Stimulated activated CD4-positive, alpha-beta T cell treated with anti-CD3 and anti-CD28 coated beads, TNF-alpha, amount 100 ng/mL, for 1 hour (primary cell): ENCODE measurements around the gene GALR2.

Source experiments
- DNase-seq, 3 donors: peaks; one replicate each; pipeline ENCODE4 v3.0.0-alpha.2; 2020; ENCODE audit warnings: low read depth in 3 of 3, low spot score in 1 of 3

The GALR2 gene

DNA sequence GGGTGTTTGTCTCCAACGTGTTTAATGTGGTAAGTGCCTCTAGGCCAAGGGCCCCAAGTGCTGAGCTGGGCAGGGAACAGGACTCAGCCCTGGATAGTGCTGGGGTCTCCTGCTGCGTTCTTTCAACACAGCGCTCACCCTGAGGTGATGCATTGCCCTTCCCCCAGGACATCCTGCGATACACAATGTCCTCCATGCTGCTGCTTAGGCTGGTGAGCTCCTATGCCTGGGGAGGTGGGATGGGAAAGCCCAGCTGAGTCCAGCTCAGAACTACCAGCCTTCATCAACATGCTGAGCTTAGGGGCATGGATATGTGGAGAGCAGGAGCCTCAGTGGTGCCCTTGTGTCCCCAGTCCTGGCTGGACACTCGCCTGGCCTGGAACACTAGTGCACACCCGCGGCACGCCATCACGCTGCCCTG is 5.0 kb downstream of the GALR2 start:
- DNase-seq: no peak

DNA sequence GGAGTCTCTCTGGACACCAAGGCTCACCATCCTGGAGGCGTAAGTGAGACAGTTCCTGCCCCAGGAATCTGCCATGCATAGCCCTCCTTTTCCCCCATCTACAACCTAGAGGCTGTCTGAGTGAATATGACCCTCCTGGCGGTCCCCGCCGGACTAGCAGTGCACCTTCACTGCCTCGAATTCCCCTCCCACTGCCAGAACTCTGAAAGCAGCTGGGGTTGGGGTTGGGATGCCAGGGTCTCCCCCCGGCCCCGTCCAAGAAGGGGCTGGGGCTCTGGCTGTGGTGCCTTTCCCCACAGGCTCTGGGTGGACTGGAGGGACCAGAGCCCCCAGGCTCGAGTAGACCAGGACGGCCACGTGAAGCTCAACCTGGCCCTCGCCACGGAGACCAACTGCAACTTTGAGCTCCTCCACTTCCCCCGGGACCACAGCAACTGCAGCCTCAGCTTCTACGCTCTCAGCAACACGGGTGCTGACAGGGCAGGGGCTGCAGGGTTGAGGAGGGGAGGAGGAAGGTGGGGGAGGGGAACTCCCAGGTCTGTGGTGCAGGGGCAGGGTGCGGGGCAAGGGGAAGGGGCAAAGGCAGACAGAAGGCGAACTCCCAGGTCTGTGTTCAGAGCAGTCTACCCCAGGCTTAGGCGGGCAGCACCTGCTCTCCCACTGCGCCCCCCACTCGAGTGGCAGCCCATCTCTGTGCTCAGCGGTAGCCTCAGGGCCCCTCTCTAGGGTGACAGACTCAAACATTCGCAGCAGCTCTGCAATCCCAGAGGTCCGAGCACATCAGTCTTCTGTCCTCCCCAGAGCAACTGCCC is 5.6 kb downstream of the GALR2 start:
- no peak for DNase-seq

DNA sequence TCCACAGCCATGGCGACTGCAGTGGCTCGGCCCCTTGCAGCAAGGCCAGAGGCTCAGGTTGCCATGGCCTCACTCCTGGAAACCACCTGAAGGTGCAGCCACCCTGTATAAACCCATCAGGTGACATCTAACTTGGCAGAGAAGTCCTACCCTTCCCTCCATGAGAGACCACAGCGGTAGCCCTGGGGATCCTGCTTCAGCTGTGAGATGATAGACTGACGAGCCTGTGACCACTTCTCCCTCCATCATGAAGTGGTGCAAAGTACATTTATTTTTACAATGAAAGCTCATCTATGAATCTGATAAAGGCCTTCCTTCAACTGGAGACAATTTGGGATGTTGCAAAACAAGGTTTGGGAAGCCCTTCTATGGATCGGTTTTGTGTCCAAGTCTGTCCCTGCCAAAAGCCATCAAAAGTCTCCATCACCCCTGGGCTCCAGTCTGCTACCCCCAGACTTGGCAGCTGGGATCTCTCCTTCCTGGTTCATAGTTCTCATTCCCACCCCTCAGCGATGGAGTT is 6.2 kb downstream of the GALR2 start:
- DNase-seq: no peak

DNA sequence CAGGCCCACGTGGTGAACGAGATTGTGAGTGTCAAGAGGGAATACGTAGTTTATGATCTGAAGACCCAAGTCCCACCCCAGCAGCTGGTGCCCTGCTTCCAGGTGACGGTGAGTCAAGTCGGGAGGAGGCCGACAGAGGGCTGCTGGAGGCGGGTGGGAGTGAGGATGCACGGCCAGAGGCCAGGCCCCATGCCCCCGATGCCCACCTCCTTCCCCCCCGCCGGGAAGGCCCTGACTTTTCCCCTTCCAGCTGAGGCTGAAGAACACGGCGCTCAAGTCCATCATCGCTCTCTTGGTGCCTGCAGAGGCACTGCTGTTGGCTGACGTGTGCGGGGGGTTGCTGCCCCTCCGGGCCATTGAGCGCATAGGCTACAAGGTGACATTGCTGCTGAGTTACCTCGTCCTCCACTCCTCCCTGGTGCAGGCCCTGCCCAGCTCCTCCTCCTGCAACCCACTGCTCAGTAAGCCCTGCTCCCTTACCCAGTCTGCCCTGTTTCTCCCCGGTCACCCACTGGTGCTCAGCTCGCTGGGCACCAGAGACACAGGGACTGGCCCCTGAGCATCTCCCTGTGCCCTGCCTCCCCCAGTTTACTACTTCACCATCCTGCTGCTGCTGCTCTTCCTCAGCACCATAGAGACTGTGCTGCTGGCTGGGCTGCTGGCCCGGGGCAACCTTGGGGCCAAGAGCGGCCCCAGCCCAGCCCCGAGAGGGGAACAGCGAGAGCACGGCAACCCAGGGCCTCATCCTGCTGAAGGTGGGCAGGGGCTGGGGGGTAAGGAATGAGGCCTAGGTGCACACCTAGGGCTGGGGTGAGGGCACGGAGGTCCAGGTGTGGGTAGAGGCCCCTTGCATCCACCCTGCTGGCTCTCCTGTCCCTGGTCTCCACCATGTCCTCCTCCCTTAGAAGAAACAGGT is 7.0 kb downstream of the GALR2 start:
- DNase-seq: no peak

DNA sequence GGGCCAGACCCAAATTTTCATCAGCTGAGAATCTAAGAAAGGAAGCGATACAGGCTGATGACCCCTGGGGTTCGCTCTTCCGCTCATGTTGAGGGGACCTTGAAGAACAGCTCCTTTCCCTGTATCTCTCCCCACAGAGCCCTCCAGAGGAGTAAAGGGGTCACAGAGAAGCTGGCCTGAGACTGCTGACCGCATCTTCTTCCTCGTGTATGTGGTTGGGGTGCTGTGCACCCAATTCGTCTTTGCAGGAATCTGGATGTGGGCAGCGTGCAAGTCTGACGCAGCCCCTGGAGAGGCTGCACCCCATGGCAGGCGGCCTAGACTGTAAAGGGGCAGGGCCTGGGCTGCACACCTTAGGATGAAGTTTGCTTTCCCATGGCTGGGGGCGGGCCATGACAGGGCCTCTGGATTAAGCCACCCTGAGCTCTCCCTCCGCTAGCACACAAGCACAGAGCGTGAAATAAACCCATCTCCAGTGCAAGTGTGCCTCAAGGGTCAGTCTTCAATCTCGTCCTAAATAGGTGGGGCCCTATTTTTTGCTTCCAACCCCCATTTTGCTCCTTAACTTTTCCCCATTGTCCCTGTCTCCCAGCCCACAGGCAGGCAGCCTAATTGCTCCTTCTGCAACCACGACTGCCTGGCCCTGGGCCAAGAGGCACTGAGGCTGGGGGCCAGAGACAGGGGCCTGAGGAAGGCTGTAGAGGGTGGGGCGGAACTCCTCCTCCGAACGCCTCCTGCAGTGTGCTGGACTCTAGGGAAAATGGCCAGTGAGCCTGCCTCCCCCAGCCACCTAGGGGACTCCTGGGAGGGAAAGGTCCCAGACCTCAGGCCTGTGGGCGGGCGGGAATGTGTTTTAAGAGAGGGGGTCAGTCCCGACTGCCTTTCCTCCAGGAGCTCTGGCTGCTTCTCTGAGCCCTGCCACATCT is 8.0 kb downstream of the GALR2 start:
- DNase-seq: no peak

DNA sequence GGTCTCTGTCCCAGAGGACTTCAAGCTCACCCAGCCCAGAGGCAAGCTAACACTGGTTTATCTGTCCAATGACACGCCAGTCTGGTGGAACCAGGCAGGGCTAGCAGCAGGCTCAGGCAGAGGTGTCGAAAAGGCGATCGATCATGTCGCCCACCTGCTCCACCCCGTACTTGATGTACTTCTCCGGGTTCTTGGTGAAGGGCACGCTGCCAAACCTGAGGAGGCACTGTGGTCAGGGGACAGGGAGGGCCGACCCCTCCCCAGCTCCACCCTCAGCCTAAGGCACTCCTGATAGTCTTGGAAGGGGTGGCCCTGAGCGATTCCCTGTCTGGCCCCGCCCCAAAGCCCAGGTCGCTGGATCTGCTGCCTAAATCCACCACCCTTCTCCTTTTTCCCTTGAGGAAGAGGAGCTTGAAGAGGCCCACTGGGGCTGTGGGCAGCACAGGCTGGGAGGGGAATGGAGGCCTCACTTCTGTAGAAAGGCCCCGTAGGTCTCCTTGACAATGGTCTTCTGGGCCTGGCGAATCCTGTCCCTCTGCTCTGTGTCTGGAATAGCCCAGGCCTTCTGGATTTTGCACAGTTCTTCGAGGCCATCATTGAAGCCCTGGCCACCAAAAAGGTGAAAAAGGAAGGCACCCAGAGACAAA is 9.1 kb downstream of the GALR2 start:
- DNase-seq: no peak

DNA sequence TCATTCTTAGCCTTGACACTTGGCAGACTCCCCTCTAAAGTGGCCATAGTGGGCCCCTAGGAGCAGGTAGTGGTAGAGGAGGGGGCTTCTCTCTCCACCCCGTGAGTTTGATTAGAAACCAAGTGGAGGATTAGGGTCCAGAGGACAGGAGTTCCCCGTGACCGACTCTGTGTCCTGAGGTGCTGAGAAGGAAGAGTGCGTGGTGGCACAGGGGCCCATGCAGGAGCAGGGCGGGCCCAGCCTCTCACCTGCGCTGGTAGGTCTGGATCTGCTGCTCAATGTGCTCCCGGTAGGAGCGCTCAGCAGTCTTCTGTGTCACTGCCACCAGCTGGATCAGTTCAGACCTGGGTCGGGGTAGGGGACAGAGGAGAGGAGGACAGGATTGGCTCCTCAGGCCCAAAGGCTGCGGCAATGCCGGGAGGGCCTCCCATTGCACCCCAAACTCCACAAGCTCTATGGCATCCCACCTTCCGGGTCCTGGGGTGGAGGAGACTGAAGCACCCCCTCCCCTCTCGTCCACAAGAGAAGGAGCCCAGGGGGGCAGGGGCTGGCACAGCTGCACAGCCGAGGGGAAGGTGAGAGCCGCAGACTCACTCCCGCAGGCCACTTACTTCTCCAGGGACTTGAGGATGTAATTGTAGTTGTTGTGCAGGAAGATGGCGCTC is 10.6 kb downstream of the GALR2 start:
- DNase-seq: no peak

DNA sequence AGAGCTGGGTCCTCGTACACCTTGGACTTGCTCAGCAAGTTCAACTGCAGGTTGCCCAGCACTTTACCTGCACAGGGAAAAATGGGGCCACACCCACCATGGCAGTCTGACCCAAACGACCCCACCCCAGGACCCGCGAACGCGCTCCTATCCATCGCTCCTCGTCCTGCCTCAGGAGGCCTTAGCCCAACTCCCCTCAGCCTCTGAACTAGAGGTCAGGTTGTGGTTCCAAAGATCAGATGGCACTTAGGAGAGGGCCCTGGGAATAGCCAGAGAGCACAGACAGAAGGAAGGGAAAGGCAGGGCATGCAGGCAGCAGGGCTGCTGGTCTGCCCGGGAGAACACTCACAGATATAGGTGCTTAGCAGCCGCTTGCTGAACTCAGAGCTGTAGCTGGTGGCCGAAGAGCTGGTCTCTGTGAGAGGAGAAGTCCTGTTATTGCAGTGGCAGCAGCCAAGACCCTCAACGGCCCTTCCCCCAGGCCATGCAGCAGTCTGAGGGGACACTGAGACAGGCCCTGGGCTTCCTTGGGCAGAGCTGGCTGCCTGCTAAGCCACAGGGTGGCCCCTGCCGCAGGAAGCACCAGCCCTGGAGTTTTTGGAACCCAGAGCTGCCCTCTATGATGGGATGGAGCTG is 11.3 kb downstream of the GALR2 start:
- DNase-seq: no peak

DNA sequence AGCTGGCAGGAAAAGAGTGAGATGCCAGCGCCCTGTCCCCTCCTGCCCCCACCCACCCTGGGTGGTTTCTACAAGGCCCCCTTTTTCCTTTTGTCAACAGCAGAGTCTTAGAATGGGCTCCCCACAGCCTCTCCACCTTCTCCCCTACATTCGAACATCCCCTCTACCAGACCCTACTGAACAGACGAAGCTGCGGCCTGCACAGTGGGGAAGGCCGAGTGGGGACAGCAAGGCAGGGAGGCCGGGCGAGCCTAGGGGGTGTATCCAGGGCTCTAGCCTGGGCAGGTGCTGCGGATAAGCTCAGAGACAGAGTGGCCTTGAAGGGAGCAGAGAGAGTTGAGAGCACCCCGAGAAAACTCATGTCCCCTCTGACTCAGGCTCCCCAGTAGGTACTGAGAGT is 11.8 kb downstream of the GALR2 start:
- DNase-seq: no peak

DNA sequence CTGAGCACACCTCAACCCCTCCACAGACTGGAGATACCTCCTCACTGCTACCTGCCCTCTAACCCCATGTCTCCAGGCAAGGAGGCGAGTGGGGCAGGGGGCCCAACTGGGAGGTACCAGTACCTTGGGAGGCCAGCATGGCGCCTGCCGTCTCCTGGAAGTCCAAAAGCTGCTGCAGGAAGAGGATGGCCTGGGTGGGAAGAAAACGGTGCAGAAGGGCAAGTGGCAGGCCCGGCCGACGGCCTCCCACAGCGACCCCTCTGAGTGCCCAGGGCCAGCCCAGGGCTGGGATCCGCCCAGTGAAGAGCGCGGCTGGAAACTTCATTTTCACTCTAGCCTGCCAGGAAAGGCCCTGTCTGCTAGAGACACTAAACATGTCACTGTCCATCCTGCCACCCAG is 12.9 kb downstream of the GALR2 start:
- DNase-seq: no peak

DNA sequence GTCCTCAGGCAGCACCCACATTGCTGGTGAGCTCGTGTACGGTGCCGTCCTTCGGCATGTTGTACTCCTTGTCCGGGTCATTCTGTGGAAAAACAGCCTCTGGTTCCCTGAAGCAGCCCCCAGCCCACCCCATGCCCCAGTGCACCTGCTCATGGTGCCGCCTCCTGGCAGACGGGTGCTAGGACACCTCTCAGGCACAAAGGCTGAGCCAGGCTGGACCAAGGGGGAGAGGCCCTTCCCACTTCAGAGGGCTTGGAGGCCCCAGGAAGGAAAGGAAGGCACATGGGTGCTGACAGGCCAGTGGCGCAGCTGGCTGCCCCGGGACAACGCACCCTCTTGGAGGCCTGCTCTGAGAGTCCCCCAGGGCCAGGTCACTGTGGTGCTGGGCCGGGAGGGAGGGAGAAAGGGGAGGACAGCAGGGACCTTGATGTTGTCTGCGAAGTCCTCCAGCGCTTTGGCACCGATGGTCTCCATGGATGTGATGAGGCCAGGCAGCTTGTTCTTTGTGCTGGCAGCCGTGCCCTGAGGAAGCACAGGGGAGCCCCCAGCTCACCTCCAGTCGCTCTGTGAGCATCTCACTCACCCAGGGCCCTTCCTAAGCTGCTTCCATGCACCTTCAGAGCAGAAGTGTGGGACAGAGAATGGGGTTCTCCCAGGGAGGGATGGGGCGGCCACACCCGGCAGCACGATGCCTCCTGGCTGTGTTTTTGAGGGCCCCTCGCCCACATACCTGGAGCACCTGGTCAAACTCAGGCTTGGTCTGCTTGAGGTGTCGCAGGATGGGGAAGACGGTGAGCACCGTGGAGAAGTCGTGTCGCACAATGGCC is 13.7 kb downstream of the GALR2 start:
- no peak for DNase-seq

DNA sequence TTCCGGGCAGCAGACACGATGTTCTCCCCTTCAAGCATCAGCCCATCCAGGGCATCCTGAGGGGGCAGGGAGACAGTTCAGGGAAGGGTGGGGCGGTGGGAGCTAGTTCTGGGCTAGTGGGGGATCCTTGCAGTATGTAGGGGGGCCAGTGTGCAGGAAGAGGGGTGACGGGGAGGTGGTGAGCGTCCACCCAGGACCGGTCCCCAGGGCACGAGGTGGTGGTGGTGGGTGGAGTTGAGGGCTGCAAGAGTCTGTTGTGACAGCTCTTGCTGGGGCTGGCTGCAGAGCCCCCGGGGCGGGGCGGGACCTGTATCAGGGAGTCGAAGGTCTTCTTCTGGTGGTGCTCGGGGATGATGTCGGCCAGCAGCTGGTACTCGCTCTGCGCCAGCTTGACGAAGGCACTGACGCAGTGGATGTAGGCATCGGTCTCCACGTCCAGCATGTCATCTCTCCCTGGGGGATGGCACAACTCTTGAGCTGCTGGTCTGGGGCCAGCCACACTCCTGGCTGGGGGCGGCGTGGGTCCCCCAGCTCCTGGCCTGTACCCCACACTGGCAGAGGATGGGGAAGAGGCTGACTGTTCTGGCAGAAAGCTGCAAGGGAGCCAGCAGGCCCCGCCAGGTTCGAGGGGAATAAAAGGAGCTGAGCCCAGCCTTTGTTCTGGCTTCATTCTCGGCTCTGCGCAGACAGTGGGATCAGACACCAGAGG is 14.4 kb downstream of the GALR2 start:
- no peak for DNase-seq

DNA sequence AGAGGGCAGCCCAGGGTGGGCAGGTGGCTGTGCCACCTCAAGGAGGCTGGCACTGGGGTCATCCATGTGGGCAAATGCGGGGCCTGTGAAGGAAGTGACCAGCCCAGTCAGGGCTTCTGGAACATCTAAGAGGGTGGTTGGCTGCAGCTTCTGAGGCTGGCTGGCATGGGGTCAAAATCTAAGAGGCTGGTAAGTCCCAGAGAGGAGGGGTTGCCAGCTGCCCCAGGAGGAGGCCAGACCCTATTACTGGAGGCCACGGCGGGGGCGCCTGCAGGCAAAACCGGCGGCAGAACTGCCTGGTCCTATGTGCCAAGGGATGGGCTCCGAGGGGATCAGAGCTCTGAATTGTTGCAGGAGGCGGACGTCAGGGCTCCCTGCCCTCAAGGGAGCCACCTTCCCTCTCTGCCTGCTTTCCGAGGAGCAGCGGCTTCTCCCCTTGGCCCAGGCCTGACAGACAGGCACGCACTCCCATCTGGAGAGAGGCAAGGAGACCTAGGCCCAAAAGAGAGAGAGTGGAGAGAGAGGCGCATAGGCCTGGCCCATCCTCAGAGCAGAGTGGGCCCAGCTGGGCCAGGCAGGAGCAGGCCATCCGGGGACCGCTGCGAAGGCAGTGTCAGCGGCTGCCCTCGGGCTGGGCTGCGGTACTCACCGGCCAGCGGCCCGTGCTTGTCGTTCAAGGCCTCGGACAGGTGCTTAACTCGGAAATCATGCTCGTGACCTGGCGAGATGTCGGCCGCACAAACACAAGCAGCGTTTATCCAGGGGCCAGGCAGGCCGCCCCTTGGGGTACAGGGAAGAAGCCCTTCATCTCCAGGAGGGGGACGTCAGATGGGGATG is 15.3 kb downstream of the GALR2 start:
- no peak for DNase-seq

DNA sequence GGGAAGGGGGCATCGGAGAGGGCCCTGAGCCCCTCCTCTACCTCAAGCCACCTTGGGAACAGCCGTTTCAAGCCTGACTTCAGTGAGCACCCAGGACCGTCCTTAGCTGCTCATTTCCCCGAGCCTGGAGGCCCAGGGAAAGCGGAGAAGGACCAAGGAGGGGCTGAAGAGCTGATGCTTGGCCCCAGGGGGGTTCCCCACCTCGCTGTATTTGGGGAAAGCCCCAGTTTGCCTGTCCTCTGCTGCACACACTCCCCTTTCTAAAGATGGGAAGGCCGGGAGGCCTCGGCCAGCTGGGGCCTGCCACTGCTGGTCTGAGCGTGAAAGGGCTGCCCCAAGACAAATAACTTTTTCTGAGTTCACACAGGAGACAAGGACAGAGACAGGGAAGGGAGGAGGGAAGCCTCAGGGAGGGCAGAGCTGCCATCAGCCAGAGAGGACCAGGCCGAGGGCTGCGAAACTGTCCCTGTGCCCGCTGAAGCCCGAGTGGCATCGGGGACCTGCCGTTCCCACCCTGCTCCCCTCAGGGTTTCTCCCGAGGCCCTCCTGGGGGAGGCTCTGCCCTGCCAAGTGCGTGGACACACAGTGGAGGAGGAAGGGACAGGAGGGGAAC is 16.0 kb downstream of the GALR2 start:
- no peak for DNase-seq

DNA sequence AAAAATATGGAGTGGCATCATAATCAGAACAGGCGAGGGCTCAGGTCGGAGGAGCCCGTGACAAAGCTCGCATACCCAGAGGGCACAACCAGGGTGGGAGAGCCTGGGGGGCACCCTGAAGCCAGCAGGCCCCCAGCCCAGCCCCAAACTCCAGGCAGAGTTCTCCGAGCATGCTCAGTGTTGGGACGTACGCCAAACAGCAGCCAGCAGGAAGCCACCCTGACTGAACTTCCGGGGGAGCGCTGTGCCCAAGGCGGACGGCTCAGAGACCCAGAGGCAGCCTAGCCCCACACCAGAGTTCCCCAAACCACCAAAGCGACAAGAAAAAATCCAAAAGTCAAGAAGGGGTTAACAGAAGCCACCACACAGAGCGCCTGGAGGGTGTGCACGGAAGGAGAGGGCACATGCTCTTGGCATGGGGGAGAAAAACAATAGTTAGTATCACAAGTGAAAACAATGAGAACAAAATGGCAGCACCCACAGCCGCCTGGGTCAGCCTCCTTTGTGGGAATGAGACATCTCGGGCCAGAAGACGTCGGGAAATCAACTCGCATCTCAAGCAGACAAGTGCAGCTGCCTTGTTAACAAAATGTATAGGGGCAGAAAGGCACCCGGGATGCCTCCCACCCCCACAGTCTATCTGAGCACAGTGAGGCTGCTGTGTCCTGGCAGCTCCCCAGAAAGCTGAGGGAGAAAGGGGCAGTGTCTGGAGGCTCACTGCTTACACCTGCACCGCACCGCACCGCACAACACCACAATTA is 17.1 kb downstream of the GALR2 start:
- DNase-seq: no peak
